Dermis microvascular lymphatic vessel endothelial cell (primary cell): ENCODE data around the gene PARP4. TPM values are rescaled to one million over a fixed set of nuclear protein-coding genes. Genes with fewer than 3 reads are reported as not detected.
"Not testable (repeated sequence)": the region's sequence is repeated elsewhere in the genome, so short reads cannot be mapped to it uniquely, and the experiment has no call there.

Experiments
- DNase-seq, 2 donors: peaks; one replicate each; pipeline versions ENCODE4 v3.0.0 to v3.0.0-alpha.2; 2010; ENCODE audit warnings: low read depth in 2 of 2
- total RNA-seq: library from RNA; depleted of rRNA; stranded (reverse); fragments of >200 nt; gene quantifications from 2 replicates; pipeline ENCODE4 v1.2.1, GENCODE V29; 2014

The PARP4 gene
- total RNA-seq, 1 donor from 2014 or later = 32.1 TPM

DNA sequence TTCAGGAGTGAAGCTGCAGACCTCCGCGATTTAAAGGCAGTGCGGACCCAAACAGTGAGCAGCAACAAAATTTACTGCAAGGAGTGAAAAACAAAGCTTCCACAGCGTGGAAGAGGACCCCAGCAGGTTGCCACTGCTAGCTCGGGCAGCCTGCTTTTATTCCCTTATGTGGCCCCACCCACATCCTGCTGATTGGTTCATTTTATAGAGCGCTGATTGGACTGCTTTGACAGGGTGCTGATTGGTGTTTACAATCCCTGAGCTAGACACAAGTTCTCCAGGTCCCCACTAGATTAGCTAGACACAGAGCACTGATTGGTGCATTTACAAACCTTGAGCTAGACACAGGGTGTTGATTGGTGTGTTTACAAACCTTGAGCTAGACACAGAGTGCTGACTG lies 6.3 kb downstream of the PARP4 start:
- DNase-seq = not testable (repeated sequence)

DNA sequence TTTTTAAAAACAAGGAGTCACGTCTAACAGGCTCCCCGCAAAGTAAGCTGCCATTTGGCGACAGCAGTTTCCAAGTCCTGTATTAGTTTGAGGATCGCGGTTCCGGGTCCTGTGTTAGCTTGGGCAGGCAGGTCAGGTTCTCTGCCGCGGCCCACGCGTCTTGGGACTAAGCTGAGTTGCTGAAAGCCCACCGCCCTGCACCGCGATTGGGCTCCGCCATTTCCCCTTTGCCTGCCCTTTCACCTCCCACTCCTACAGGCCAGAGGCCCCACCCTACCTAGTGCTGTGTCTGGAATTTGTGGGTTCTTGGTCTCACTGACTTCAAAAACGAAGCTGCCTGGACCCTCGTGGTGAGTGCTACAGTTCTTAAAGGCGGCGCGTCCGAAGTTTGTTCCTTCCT lies 6.8 kb downstream of the PARP4 start:
- DNase-seq = no peak

DNA sequence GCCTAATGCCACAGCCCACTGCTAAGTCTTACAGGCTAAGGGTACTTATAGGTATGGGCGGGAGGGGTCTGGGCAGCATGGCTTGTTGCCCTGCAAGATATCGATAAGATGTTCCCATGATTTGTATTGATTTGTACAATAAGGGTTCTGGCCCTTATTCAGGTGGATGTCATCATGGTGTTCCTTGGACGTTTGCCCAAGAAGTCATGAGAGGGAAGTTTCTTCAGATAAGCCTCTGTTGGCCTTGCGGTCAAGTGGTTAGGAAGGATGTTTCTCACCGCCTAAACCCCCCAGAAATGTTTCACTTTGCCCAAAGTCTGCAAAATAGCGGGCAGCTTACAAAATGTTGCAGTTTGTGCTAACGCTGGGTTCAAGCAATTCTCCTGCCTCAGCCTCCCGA lies 7.3 kb downstream of the PARP4 start:
- DNase-seq = peak in 1 of 2 donors; percentile 13

DNA sequence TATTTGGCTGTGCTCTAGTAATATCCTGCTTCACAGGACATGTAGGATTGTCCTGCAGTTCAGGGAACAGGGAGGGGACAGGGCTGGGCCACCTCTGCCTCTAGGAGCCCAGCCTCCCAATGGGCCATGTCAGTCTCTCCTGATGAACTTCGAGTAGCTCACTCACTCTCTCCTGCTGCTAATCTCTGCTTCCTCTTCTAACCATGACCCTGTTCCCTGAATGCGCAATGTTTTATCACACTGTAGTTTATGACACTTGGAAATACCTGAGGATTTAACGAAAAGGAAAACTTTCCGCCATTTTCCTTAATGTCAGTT lies 9.2 kb downstream of the PARP4 start:
- DNase-seq = no peak

DNA sequence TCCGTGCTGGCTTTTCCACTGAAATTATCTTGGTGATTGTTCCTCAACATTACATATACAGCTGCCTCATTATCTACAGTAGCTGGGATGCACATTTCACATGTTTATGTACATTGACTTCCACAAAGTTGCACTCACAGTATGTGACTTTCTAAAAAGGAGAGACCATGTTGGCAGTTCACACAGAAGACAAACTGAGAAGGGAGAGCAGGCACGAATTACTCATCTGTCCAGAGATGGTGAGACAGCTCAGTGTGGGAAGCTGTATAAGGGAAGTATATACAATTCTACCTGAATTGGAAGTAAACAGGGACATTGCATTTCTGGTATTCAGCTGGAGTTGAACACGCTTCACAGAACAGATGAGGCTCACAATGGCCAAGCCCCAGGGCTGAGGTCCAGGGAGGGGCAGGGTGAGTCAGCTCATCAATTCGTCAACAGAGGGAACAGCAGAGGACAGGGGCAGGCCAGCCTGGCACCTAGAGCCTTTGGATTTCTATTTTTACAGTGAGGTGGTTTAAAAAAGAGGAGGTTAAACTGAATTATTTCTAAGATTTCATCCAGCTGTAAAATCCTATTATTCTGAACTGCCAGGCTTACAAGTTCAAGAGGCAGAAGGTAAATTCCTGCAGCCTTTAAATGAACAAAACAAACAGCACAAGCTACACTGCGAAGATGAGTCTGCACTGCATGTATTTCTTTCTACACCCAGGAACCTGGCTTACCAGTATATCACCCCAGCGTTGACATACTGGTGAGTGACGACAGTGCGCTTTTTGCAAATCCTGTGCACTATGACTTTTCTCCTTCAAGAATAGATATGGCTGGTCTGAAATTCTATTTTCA lies 9.8 kb downstream of the PARP4 start:
- DNase-seq = peak in 1 of 2 donors; percentile 69

DNA sequence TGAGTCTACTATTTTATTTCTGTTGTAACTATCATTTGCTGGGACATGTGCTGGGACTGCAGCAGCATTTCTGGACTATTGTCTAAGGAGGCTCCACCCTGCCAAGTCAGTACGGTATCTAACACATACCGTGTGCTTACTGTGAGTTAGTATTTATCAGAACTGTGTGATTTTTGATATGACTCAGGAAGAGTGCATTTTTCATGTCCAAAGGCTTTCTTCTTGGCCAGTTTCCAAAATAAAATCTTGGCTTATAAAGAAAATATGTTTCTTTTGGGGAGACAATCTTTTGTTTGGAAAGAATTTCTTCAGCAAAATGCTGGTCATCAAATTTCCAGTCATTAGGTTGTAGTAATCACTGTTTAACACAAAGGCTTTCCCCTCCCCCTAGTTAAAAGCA lies 11.6 kb downstream of the PARP4 start:
- DNase-seq = peak in 1 of 2 donors; percentile 73

DNA sequence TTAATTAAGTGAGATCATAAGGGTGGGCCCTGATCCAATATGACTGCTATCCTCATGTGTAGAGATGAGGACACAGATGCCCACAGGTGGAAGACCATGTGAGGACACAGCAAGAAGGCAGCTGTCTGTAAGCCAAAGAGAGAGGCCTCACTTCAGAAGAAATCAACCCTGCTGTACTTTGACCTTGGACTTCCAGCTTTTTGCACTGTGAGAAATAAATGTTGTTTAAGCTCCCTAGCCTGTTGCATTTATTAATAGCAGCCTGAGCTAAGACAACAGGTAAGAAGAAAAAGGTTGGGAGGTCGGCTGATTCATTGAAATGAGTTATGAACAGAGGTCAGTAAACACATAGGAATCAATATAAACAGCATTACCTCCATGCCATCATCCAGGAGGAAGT lies 14.8 kb downstream of the PARP4 start:
- DNase-seq = no peak

DNA sequence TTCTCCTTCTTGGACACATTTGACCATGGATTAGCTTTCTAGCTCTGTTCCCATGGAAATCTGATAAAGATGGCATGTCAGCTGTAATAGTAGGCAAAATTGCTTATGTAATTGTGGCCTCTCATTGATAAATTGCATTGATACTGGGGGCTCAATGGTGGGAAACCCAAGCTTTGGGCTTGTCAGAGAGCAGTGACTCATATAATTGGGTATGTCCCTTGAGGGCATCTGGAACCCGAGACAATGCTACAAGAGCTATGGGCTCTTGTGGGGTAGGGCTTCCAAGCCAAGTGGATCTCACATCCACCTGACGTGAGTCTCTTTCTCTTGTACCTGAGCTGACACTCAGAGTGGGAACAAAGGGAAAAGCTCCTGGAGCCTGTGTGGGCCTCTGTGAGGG lies 16.3 kb downstream of the PARP4 start:
- not testable (repeated sequence) for DNase-seq

DNA sequence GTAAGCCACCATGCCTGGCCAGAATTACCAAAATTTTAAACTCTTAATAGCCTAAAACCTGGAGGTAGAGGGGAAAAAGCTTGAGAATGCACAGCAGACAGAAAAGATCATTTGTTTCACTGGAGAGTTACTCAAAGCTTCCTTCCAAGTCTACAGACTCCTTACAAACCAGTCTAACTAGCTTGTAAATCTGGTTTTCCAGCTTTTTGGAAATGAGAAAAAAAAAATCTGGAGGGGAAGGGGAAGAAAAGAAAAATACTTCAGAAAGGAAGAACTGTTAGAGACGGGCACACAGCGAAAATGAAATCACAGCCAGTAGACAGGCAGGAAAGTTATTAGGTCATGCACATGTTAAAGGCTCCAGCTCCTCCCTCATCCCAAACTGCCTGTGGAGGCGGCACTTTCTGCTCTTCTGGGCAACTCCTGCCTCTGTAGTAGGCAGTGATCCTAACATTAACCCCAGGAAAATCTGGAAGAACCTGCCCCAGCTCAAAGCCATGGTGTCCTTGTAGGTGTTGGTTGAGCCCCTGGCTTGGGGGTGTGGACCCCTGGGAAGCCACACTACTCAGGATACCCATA lies 17.3 kb downstream of the PARP4 start:
- no peak for DNase-seq

DNA sequence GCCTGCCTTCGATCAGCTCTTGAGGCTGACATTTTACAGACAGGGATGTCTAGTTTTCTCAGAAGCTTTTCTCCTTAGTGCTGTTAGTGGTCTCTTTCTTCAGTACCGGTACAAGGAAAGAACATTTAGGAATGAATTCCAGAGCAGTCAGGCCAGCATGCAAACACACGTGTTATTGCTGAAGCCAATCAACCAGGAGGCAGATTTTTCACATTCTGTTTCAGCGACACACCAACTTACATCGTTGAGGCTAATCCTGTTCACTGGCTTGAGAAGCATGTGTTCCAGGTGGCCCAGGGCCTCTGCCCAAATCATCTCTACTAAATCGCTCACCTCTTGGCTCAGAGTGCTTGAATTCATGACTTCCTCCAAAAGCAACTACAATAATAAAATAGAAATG lies 19.2 kb downstream of the PARP4 start:
- DNase-seq = no peak

DNA sequence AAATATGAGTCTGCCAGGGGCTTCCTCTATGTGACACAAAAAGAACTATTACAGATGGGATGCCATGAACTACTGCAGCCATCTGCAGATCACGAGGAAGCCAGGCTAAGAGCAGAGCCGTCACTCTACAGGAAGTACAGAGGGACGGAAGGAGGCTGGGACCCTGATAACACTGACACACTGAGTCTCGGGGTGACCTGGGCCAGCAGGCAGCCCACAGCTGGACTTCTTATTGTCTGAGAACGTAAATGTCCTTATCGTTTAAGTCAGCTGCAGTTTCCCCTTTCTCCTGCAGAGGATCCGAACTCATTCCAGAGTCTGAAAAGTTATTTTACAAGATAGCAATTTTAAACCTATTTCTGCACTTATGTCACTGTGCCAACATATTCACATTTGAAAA lies 20.7 kb downstream of the PARP4 start:
- no peak for DNase-seq

DNA sequence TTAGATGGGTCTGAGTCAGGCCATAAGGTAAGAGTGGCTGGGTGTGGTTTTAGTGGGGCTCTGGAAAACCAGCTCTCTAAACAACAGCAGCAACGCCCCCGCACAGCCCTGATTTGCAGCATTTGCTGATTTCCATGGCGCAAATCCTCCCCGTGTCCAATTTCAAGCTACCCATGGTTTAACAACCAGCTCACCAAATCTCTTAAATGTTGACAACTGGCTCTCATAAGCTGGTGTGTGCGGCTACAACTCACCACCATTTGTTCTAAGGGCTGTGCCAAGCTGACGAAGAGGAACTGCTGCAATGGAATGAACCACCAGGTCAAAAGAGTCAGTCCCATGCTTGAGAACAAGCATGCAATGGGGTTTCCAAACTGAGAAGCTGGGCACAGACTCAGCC lies 22.9 kb downstream of the PARP4 start:
- no peak for DNase-seq

DNA sequence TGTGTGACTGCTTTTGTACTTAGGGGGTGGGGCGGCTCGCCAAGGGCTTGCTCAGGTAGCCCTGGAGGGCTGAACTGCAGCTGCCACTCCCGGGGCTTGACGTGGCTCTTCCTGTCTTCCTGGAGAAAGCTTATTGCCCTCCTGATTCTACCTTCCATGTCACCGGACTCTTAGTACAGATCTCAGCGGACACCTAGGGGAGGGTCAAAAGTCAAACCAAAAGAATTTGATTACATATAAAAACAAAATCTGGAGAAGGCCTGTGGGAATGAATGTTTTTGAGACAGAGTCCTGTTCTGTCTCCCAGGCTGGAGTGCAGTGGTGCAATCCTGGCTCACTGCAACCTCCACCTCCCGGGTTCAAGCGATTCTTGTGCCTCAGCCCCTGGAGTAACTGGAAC lies 24.5 kb downstream of the PARP4 start:
- not testable (repeated sequence) for DNase-seq

DNA sequence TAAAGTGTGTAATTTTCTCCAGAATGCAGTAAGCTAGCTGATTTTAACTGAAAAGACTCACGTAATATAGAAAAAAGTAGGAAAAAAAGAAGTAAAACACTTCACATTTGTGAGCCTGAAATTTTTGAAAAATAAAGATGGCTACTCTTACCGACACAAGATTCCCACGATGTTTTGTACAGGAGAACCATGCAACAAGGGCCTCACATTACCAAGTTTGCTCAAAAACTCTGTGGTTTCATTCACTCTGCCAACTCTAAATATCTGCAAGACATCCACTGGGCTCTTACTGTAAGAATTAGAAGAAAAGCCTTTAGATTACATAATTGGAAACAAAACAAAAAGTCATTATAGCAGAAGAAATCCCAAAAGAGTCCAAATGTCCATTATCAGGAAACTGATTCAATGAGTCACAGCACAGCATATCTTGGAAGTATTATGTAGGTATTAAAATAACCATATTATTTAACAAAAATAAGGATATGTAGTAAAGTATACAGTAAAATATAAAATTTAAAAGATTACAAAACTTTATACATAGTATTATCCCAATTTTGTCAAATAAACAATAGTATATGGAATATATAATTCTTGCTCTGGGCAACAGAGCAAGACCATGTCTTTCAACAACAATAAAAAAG lies 26.4 kb downstream of the PARP4 start:
- not testable (repeated sequence) for DNase-seq

DNA sequence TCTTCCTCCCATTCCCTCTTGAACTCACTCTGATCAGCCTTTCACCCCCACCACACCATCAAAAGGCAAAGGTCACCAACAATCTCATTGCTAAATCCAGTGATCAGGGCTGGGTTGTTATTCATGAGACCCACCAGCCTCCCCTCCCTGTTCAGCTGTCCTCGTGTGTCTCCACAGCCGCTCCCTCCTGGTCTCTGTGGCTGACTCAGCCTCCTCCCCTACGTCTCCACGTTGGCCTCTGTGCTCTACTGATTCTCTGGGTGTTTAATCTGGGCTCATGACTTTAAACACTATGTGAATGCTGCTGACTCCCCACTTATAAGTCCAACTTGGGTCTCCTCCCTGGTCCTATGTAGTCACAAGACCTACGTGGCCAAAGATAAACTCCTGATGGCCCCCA lies 38.9 kb downstream of the PARP4 start:
- no peak for DNase-seq

DNA sequence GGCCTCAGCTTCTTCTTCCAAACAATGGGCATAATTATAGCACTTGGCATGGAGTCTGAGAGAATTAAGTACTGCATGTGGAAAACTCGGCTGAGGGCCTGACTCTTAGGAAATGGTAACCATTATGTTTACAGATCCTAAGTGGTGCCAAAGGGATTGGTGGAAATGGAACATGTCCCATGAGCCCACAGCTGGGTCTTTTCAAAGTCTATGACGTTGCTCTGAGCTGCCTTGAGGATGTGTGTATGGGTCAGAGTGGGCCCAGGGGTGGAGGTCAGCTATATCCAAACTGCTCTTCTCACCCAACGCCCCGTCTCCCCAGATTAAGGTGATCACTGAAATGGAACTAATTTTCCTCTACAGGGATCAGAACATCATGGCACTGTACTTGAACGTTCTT lies 40.4 kb downstream of the PARP4 start:
- DNase-seq = not testable (repeated sequence)

DNA sequence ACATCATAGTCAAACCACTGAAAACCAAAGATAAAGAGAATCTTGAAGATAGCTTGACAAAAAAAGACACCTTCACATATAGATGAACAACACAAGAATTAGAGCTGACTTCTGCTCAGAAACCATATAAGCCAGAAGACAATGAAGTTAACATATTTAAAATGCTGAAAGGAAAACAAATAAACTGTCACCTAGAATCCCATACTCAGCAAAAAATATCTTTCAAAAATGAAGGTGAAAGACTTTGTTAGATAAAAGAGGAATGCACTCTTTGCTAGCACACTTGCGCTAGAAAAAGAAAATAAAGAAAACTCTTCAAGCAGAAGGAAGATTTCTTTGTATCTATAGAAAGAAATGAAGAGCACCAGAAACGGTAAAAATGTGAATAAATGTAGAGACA lies 49.5 kb downstream of the PARP4 start:
- DNase-seq = no peak

DNA sequence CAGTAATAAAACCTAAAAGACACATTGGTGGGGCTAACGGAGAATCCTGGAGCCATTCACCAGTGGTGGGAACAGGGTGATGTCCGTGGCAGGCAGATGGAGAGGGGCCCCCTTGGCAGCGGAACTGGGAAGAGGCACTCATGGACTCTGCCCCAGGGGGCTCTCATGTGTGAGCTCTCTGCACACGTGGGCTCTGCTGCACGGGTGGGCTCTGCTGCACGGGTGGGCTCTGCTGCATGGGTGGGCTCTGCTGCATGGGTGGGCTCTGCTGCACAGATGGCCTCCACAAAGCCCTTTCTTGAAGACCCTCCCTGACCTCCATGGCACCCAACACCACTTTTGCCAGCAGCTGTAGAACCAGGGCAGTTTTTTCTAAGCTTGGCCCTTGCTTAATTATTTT lies 52.3 kb downstream of the PARP4 start:
- no peak for DNase-seq

DNA sequence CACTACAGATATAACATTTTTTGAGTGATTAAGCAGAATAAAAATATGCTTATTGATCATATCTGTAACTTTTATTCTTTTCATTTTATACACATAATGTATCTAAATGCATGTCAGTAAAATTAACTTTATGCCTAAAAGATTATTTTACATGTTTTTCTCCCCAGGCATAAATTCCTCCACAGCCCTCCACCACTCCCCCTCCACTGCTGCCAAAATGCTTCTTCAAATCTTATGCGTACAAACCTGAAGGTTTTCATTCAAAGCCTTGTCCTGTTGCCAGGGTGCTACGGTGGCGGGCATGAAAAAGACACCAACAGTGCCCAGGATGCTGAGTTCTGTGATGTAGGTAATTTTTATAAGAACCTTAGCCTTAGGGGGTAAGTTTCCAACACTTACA lies 52.9 kb downstream of the PARP4 start:
- no peak for DNase-seq

DNA sequence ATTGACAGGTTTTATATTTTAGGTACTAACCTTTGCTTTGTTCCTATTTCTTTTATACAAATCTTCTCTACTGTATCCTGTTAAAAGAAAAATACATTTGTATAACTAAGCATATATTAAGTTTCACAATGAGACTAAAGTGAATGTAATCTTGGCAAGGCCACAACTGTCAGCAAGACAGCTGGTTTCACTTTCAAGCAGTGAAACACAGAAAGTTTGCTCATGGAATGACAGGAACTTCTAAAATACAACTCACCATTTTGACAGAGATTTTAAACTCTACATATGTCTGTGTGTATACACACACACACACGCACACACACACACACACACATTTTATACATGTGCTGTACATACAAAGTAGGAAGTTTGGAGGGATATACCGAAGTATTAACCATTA lies 53.3 kb downstream of the PARP4 start:
- DNase-seq = no peak

DNA sequence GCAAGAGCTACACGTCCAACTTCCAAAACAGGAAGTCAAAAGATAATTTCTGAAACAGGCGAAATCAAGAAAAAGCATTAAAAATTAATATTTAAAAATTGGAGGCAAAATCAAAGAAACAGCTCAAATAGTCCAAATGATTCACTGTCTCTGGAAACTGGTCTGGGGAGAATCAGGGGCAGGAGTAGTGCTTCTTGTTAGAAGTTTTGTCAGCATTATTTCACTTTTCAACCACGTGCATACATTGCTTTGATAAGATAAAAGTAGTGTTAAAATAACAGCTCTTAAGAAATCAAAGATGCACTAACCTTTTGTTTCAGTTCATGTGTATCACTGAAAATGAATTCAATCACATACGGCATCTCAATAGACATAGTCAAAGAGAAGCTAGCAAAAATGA lies 53.8 kb downstream of the PARP4 start:
- no peak for DNase-seq

DNA sequence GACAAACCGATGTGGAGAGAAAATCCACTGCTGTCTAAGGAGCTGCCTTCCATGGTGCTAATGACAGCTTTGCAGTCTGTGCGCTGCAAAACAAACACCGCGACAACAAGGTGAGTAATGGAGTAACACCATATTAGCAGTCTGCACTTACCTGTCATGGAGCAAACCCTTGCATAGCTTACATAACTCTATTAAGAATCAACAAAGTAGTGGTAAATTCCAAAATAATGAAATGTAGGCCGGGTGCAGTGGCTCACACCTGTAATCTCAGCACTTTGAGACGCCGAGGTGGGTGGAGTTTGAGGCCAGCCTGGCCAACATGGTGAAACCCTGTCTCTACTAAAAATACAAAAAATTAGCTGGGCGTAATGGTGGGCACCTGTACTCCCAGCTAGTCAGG lies 56.2 kb downstream of the PARP4 start:
- no peak for DNase-seq

DNA sequence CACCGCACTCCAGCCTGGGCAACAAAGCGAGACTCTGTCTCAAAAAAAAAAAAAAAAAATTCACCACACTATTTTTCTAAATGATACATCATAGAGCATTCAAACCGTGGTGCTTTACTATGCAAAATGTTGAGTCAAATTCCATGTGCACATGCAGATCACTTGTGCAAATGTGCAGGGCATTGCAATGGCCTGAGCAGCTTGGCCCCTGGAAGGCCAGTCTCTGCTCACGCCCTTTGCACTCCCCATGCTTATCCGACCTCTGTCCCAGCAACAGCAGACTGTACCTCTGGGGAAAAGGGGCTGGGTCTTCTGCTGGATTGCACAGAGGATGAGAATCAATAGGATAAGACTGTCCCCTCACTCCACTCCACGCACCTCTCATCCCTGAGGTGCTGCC lies 58.5 kb downstream of the PARP4 start:
- DNase-seq = no peak
